AG10803 (cell line): Measurements from ENCODE around the gene SGIP1.

ENCODE experiments used
- DNase-seq: peaks from one replicate; pipeline ENCODE4 v3.0.0; 2010; ENCODE audit warnings: low read depth
- H3K4me3 ChIP-seq: 2 replicates; pipeline ENCODE4 v1.5.1; 2011; ENCODE audit warnings: mild to moderate bottlenecking, low read length, control low read depth
- TF ChIP-seq, protein P1 (sequence below): conservative IDR thresholded peaks from 2 replicates; pipeline ENCODE4 v1.5.1; 2011; ENCODE audit warnings: mild to moderate bottlenecking, low read length, control low read depth, inconsistent platforms

SGIP1 gene

DNA sequence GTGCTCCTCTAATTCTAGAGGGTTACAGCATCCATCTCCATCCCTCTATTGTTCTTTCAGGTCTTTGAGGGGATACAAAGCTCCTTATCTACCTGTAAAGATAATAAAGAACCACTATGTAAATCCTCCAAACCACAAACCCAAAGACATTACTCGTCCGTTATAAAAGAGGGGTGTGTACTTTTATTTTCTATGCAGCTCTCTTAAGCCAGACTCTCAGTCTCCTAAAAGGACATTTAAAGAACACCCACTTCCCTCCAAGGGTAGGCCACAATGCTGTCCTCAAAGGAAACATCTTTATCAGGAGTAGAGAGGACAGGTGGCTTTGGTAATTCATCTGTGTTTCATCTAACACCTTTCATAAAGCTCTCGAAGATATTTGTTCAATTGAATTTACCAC lies 150.4 kb downstream of the SGIP1 start:
- TF ChIP-seq, protein P1, sequence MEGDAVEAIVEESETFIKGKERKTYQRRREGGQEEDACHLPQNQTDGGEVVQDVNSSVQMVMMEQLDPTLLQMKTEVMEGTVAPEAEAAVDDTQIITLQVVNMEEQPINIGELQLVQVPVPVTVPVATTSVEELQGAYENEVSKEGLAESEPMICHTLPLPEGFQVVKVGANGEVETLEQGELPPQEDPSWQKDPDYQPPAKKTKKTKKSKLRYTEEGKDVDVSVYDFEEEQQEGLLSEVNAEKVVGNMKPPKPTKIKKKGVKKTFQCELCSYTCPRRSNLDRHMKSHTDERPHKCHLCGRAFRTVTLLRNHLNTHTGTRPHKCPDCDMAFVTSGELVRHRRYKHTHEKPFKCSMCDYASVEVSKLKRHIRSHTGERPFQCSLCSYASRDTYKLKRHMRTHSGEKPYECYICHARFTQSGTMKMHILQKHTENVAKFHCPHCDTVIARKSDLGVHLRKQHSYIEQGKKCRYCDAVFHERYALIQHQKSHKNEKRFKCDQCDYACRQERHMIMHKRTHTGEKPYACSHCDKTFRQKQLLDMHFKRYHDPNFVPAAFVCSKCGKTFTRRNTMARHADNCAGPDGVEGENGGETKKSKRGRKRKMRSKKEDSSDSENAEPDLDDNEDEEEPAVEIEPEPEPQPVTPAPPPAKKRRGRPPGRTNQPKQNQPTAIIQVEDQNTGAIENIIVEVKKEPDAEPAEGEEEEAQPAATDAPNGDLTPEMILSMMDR = no peak
- no peak for DNase-seq
- H3K4me3 ChIP-seq = no peak overlapping the region

DNA sequence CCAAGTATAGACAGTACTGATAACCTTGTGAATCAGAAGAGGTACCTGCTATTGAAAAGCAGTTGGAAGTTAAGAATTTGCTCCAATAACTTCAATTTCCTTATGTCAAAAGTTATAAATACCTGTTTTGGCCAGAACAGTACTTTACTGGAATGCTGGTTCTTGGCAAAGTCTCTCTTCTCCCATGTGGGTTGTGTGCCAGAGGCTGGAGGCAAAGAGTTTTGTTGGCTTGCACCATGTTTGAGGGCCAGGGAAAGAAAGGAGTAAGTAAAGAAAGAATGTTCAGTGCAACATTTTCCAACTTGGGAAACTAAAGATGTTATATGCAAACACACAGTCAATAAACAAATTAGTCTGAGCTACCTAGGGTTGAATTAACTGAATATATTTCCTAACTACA lies 151.3 kb downstream of the SGIP1 start:
- TF ChIP-seq, protein P1 = no peak
- DNase-seq = peak; percentile 42
- no peak overlapping the region for H3K4me3 ChIP-seq

DNA sequence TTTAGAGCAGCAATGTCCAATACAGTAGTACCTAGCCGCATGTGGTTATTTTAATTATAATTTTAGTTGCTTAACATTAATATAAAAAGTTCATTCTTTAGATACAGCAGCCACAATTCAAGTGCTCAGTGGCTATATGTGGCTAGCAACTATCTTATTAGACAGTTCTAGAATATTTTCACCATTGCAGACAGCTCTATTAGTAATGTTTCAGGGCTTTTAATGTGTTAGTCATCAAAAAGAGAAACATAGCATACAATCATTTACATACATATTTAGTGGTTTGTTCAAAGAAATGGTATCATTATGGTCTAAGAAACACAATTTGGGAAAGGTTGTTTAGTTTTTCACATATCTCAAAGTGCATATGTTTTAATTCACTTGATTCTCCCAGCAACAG lies 151.7 kb downstream of the SGIP1 start:
- TF ChIP-seq, protein P1 = no peak
- peak; percentile 32 for DNase-seq
- H3K4me3 ChIP-seq = no peak overlapping the region

DNA sequence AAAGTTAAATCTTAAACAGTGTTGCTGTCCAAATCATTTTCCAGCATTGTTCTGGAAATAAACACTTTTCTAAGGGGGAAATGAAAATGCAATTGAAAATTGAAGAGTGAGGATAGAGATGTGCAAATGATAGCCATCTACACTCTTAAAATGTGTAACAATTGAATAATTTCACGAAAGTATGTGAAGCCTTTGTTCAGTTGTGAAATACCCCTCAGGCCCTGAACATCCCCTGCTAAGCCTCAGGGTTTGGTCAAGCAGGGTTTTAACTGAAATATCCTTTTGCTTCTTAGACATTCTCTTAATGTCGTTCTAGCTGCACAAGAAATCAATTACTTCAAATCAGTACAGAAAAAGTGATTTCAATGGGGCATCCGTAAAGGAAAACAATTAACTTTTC lies 152.5 kb downstream of the SGIP1 start:
- TF ChIP-seq, protein P1 = no peak
- no peak for DNase-seq
- H3K4me3 ChIP-seq = no peak overlapping the region

DNA sequence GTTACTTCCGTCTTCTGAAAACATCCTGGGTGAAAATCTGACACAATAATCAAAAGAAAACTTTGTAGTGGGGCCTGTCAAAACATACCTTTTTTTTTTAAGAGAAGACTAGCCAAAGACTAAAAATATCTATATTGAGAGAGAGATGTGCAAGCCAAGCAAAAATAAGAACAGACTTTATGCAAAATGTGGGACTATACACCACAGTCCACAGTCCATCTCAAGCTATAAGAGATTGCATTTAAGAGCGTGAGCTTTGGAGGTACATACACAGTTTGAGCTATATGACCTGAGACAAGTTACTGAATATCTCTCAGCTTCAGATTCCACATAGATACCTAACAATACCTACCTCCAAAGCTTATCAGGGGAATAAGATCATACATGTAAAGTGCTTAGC lies 153.4 kb downstream of the SGIP1 start:
- no peak overlapping the region for H3K4me3 ChIP-seq
- TF ChIP-seq, protein P1 = no peak
- no peak for DNase-seq

DNA sequence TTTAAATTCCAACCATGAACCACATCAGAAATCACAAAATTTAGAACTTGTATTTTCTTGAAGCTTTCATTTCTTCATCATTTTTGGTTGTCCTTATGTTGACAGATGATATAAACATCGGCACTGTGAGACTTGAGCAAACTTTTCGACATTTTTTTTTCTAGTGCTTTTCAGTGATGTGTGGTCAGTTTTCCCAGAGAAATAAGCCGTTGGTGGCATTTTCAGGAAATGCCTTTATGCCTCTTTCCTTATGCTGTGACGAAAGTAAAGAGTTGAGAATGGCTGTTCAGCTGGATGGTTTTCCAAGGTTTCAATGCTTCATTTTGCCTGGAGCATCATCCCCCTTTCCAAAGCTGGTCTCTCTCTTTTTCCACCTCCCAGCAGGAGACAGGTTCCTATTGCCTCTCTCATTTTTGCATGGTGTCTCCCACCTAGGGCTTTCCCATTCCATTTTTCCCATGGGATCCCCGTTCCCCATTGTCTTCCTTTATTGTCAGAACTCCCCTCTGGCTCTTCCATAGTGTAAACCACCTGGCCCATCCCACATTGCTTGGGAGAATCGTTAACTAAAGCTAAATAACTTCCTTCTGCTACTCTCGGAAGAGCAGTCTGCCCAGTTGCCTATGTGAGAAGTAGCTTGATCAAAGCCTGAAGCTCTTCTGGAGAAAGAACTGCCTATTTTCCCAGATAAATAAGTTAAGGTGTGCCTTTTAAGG lies 156.9 kb downstream of the SGIP1 start:
- DNase-seq = peak; percentile 22
- no peak overlapping the region for H3K4me3 ChIP-seq
- TF ChIP-seq, protein P1 = no peak

DNA sequence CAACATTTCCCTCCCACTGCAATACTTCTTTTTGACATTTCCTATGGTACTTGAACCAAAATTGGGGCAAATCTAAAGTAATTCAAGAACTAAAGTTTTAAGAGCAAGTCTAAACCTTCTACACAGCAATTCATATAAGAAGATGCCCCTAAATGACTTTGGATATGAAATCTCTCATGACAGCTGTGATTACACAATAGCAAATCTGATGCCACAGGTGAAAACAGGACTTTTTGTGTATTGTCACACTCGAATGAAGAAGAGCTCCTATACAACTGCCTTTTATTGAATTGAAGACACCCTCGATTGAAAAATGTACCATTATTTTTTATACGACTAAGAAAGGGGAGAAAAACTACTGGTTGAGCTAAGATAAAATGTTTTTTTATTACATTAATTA lies 158.7 kb downstream of the SGIP1 start:
- no peak for DNase-seq
- H3K4me3 ChIP-seq = no peak overlapping the region
- TF ChIP-seq, protein P1 = no peak
